ENCODE data around the gene THY1.
"Not testable (repeated sequence)": the region's sequence is repeated elsewhere in the genome, so short reads cannot be mapped to it uniquely, and the experiment has no call there.

Gene THY1

GRCh38 chr11:119382513-119382912 is 40.5 kb downstream of the THY1 start:
- DNase-seq (ENCODE audit: low read depth in 4 of 4, low spot score in 1 of 4) = not testable (repeated sequence)

GRCh38 chr11:119382101-119382500 is 40.9 kb downstream of the THY1 start:
- DNase-seq (ENCODE audit: low read depth in 4 of 4, low spot score in 1 of 4) = no peak

- peak; percentile 92 to 98 (median 93) for DNase-seq (ENCODE audit: low read depth in 4 of 4, low spot score in 1 of 4)
These were observed 41.6 kb downstream of the THY1 start, which contains the start of gene USP2 for GRCh38 chr11:119381181-119381988. USP2 (minus strand) TSS chr11:119381690; CDS start chr11:119373480, 8,210 bp downstream.

- DNase-seq (ENCODE audit: low read depth in 4 of 4, low spot score in 1 of 4) = no peak
These were observed 42.2 kb downstream of the THY1 start for GRCh38 chr11:119380827-119381180.

- DNase-seq (ENCODE audit: low read depth in 4 of 4, low spot score in 1 of 4) = no peak
These were observed 42.7 kb downstream of the THY1 start for GRCh38 chr11:119380160-119380826.

GRCh38 chr11:119378851-119379465 is 44.0 kb downstream of the THY1 start:
- no peak for DNase-seq (ENCODE audit: low read depth in 4 of 4, low spot score in 1 of 4)

GRCh38 chr11:119377961-119378667 is 44.9 kb downstream of the THY1 start:
- no peak for DNase-seq (ENCODE audit: low read depth in 4 of 4, low spot score in 1 of 4)

GRCh38 chr11:119377112-119377901 is 45.7 kb downstream of the THY1 start:
- DNase-seq (ENCODE audit: low read depth in 4 of 4, low spot score in 1 of 4) = no peak

GRCh38 chr11:119376197-119376847 is 46.6 kb downstream of the THY1 start:
- DNase-seq (ENCODE audit: low read depth in 4 of 4, low spot score in 1 of 4) = no peak

GRCh38 chr11:119375337-119376196 is 47.4 kb downstream of the THY1 start:
- no peak for DNase-seq (ENCODE audit: low read depth in 4 of 4, low spot score in 1 of 4)

GRCh38 chr11:119374632-119375336 is 48.2 kb downstream of the THY1 start:
- DNase-seq (ENCODE audit: low read depth in 4 of 4, low spot score in 1 of 4) = no peak

GRCh38 chr11:119373921-119374631 is 48.9 kb downstream of the THY1 start:
- DNase-seq (ENCODE audit: low read depth in 4 of 4, low spot score in 1 of 4) = peak in 1 of 4 experiments; percentile 25

- no peak for DNase-seq (ENCODE audit: low read depth in 4 of 4, low spot score in 1 of 4)
These were observed 49.7 kb downstream of the THY1 start for GRCh38 chr11:119373059-119373920.

GRCh38 chr11:119372260-119373058 is 50.5 kb downstream of the THY1 start:
- no peak for DNase-seq (ENCODE audit: low read depth in 4 of 4, low spot score in 1 of 4)

- DNase-seq (ENCODE audit: low read depth in 4 of 4, low spot score in 1 of 4) = no peak
These were observed 51.2 kb downstream of the THY1 start for GRCh38 chr11:119371778-119372182.

GRCh38 chr11:119371067-119371601 is 51.8 kb downstream of the THY1 start:
- DNase-seq (ENCODE audit: low read depth in 4 of 4, low spot score in 1 of 4) = no peak

Measured in stimulated activated CD4-positive, alpha-beta T cell treated with anti-CD3 and anti-CD28 coated beads, Interleukin-1b, Interleukin-23, amount 100 ng/mL, for 24 hours (primary cell).